ENCODE results near the gene TACC2. TPM values are rescaled to one million over a fixed set of nuclear protein-coding genes. Genes with fewer than 3 reads are reported as not detected.

Gene TACC2
- total RNA-seq, 4 donors from 2014 or later = 105 to 334 (median 235) TPM

- no peaks in the 10 kb centered on the region for H3K27me3 ChIP-seq
- H3K27ac ChIP-seq = peak overlapping the region in 3 of 4 donors; percentile 43 to 65 (median 60)
- intact Hi-C loops (cut with DNase I; ENCODE audit: low total_unique reads) = no loop called here
- DNase-seq (peak; percentile 28 to 64), ATAC-seq (peak; percentile 43 to 57)
- H3K4me1 ChIP-seq = peaks cover 4 to 10% of the 10 kb centered on the region in 2 donors
- peaks cover 0 to 7% of the 10 kb centered on the region in 2 donors for H3K36me3 ChIP-seq
- in situ Hi-C loops (cut with MboI; ENCODE audit: low sequenced_read_pairs in 4 of 4) = no loop called here
- H3K4me3 ChIP-seq = no peak overlapping the region
- no peak for TF ChIP-seq POLR2A (IDR thresholded peaks at IDR 0.05)
- TF ChIP-seq, protein P1, sequence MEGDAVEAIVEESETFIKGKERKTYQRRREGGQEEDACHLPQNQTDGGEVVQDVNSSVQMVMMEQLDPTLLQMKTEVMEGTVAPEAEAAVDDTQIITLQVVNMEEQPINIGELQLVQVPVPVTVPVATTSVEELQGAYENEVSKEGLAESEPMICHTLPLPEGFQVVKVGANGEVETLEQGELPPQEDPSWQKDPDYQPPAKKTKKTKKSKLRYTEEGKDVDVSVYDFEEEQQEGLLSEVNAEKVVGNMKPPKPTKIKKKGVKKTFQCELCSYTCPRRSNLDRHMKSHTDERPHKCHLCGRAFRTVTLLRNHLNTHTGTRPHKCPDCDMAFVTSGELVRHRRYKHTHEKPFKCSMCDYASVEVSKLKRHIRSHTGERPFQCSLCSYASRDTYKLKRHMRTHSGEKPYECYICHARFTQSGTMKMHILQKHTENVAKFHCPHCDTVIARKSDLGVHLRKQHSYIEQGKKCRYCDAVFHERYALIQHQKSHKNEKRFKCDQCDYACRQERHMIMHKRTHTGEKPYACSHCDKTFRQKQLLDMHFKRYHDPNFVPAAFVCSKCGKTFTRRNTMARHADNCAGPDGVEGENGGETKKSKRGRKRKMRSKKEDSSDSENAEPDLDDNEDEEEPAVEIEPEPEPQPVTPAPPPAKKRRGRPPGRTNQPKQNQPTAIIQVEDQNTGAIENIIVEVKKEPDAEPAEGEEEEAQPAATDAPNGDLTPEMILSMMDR (IDR thresholded peaks at IDR 0.05 in 4 of 5, conservative IDR thresholded peaks at IDR 0.05 in 1 of 5) = no peak
- no peaks in the 10 kb centered on the region for H3K9me3 ChIP-seq
These were observed 288.7 kb downstream of the TACC2 start for GRCh38 chr10:122277526-122278136.

- DNase-seq (peak in 1 of 2 donors; percentile 79), ATAC-seq (peak; percentile 46 to 80)
- no peak overlapping the region for H3K4me3 ChIP-seq
- H3K27ac ChIP-seq = peak overlapping the region in 2 of 4 donors; percentile 10 to 60
- TF ChIP-seq POLR2A (IDR thresholded peaks at IDR 0.05) = no peak
- TF ChIP-seq, protein P1 (IDR thresholded peaks at IDR 0.05 in 4 of 5, conservative IDR thresholded peaks at IDR 0.05 in 1 of 5) = peak; percentile 47 to 77 (median 65)
- peaks cover 0 to 7% of the 10 kb centered on the region in 2 donors for H3K36me3 ChIP-seq
- H3K9me3 ChIP-seq = no peaks in the 10 kb centered on the region
- in situ Hi-C loops (cut with MboI; ENCODE audit: low sequenced_read_pairs in 4 of 4) (no loop called here), intact Hi-C loops (cut with DNase I; ENCODE audit: low total_unique reads) (no loop called here)
- H3K27me3 ChIP-seq = no peaks in the 10 kb centered on the region
- peaks cover 4 to 15% of the 10 kb centered on the region in 2 donors for H3K4me1 ChIP-seq
These were observed 290.8 kb downstream of the TACC2 start for GRCh38 chr10:122279725-122280141.

DNA sequence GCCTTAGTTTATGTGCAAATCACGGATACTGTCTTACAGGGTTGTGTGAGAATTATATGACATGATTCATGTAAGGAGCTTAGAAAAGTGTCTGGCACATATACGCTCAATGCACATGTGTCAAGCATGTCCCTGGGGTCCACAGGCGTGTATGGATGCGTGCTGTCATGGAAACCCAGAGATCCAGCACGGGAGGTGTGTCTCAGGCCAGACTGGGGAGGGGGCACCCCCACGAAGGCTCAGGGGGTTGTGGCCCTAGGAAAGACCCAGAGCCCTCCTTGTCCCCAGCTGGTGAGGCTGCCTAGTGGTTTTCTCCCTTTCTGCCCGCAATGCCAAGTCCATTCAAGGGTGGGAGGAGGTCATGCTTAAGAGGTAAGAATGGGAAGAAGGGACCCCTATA, 291.2 kb downstream of the TACC2 start:
- H3K9me3 ChIP-seq = no peaks in the 10 kb centered on the region
- H3K4me3 ChIP-seq = no peak overlapping the region
- no peaks in the 10 kb centered on the region for H3K27me3 ChIP-seq
- peak overlapping the region in 1 of 4 donors; percentile 60 for H3K27ac ChIP-seq
- no peak for ATAC-seq
- no peak for TF ChIP-seq POLR2A (IDR thresholded peaks at IDR 0.05)
- TF ChIP-seq, protein P1 (IDR thresholded peaks at IDR 0.05 in 4 of 5, conservative IDR thresholded peaks at IDR 0.05 in 1 of 5) = no peak
- H3K4me1 ChIP-seq = peaks cover 4 to 15% of the 10 kb centered on the region in 2 donors
- in situ Hi-C loops (cut with MboI; ENCODE audit: low sequenced_read_pairs in 4 of 4) (no loop called here), intact Hi-C loops (cut with DNase I; ENCODE audit: low total_unique reads) (no loop called here)
- H3K36me3 ChIP-seq = peaks cover 0 to 2% of the 10 kb centered on the region in 2 donors
- DNase-seq = peak in 1 of 2 donors; percentile 12

DNA sequence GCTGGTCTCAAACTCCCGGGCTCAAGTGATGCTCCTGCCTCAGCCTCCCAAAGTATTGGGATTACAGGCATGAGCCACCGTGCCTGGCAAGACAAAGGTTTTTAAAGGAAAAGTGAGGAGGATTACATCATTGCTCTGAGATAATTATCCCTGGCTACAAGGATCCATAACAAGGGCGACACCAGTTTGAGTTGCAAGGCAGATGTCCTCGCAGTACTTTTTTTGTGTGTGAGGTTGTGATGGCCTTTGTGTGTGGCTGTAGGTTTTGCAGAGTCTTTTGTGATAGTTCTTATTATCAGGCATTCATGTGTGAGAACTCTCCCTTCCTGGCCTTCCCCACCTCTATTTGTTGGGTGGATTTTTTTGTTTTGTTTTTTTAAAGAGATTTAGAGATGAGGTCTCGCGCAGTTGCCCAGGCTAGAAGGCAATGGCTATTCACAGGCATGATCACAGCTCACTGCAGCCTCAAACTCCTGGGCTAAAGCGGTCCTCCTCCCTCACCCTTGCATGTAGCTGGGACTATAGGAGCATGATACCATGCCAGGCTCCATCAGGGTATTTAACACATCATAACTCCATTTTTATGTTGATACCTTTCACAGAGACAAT, 292.2 kb downstream of the TACC2 start:
- peak in 1 of 2 donors; percentile 3 for DNase-seq
- TF ChIP-seq, protein P1 (IDR thresholded peaks at IDR 0.05 in 4 of 5, conservative IDR thresholded peaks at IDR 0.05 in 1 of 5) = no peak
- no peak for TF ChIP-seq POLR2A (IDR thresholded peaks at IDR 0.05)
- ATAC-seq = no peak
- H3K4me1 ChIP-seq = peaks cover 4 to 15% of the 10 kb centered on the region in 2 donors
- no peaks in the 10 kb centered on the region for H3K36me3 ChIP-seq
- H3K9me3 ChIP-seq = no peaks in the 10 kb centered on the region
- H3K27me3 ChIP-seq = no peaks in the 10 kb centered on the region
- intact Hi-C loops (cut with DNase I; ENCODE audit: low total_unique reads) = no loop called here
- H3K27ac ChIP-seq = no peak overlapping the region
- in situ Hi-C loops (cut with MboI; ENCODE audit: low sequenced_read_pairs in 4 of 4) = no loop called here
- no peak overlapping the region for H3K4me3 ChIP-seq

Measured in gastrocnemius medialis (tissue), 4 donors.